ENCODE measurements around the gene NEO1.

Gene NEO1

GRCh38 chr15:73323374-73323955 is 271.2 kb downstream of the NEO1 start:
- TF ChIP-seq EZH2phosphoT487 (IDR thresholded peaks at IDR 0.05; ENCODE audit: borderline replicate concordance, low read length) = no peak
- no peak for TF ChIP-seq CTCF (IDR thresholded peaks at IDR 0.05; ENCODE audit: low read depth, low read length, poor library complexity, severe bottlenecking)

GRCh38 chr15:73323956-73324355 is 271.7 kb downstream of the NEO1 start:
- H4K20me1 ChIP-seq (ENCODE audit: control insufficient read depth, insufficient read depth, low read depth, low read length) = no peaks in the 10 kb centered on the region
- H3K4me3 ChIP-seq (ENCODE audit: low read length) = no peak overlapping the region
- no peaks in the 10 kb centered on the region for H3K4me1 ChIP-seq (ENCODE audit: control insufficient read depth, low read length)
- H3K27ac ChIP-seq (ENCODE audit: low read depth, low read length) = no peak overlapping the region
- H3K36me3 ChIP-seq (ENCODE audit: control insufficient read depth, low read length) = no peaks in the 10 kb centered on the region
- TF ChIP-seq EZH2phosphoT487 (IDR thresholded peaks at IDR 0.05; ENCODE audit: borderline replicate concordance, low read length) (no peak), CTCF (IDR thresholded peaks at IDR 0.05; ENCODE audit: low read depth, low read length, poor library complexity, severe bottlenecking) (no peak)
- no peaks in the 10 kb centered on the region for H3K9me2 ChIP-seq (replicated peaks; ENCODE audit: control insufficient read depth, low read length)
- no peaks in the 10 kb centered on the region for H3K79me2 ChIP-seq (ENCODE audit: control insufficient read depth, low read length)
- H3F3A ChIP-seq (ENCODE audit: control insufficient read depth, insufficient read depth) = no peaks in the 10 kb centered on the region
- H3K4me2 ChIP-seq (ENCODE audit: low read length) = no peak overlapping the region
- no peaks in the 10 kb centered on the region for H3K9me3 ChIP-seq (ENCODE audit: control insufficient read depth, insufficient read depth, low read length)
- no peaks in the 10 kb centered on the region for H3K27me3 ChIP-seq (ENCODE audit: control insufficient read depth, low read length)

More at GRCh38 chr15:73323374-73323955, 271.2 kb downstream of the NEO1 start:
- Histone ChIP-seq H3K27me3 (ENCODE audit: control insufficient read depth, low read length) (peaks cover 3% of the 10 kb centered on the region; the same call in 1 of the 2 replicates), H3K36me3 (ENCODE audit: control insufficient read depth, low read length) (no peaks in the 10 kb centered on the region), H3K4me1 (ENCODE audit: control insufficient read depth, low read length) (no peaks in the 10 kb centered on the region), H3K27ac (ENCODE audit: low read depth, low read length) (no peak overlapping the region), H3F3A (ENCODE audit: control insufficient read depth, insufficient read depth) (no peaks in the 10 kb centered on the region), H3K79me2 (ENCODE audit: control insufficient read depth, low read length) (no peaks in the 10 kb centered on the region), H3K4me3 (ENCODE audit: low read length) (no peak overlapping the region), H3K4me2 (ENCODE audit: low read length) (no peak overlapping the region), H4K20me1 (ENCODE audit: control insufficient read depth, insufficient read depth, low read depth, low read length) (no peaks in the 10 kb centered on the region), H3K9me3 (ENCODE audit: control insufficient read depth, insufficient read depth, low read length) (no peaks in the 10 kb centered on the region), H3K9me2 (replicated peaks; ENCODE audit: control insufficient read depth, low read length) (no peaks in the 10 kb centered on the region)

GRCh38 chr15:73324496-73325170 is 272.4 kb downstream of the NEO1 start:
- Histone ChIP-seq H3K4me1 (ENCODE audit: control insufficient read depth, low read length) (no peaks in the 10 kb centered on the region), H3K4me2 (ENCODE audit: low read length) (no peak overlapping the region), H3K36me3 (ENCODE audit: control insufficient read depth, low read length) (no peaks in the 10 kb centered on the region), H4K20me1 (ENCODE audit: control insufficient read depth, insufficient read depth, low read depth, low read length) (no peaks in the 10 kb centered on the region), H3K4me3 (ENCODE audit: low read length) (no peak overlapping the region), H3F3A (ENCODE audit: control insufficient read depth, insufficient read depth) (no peaks in the 10 kb centered on the region), H3K27ac (ENCODE audit: low read depth, low read length) (no peak overlapping the region), H3K9me2 (replicated peaks; ENCODE audit: control insufficient read depth, low read length) (no peaks in the 10 kb centered on the region), H3K27me3 (ENCODE audit: control insufficient read depth, low read length) (no peaks in the 10 kb centered on the region), H3K79me2 (ENCODE audit: control insufficient read depth, low read length) (no peaks in the 10 kb centered on the region), H3K9me3 (ENCODE audit: control insufficient read depth, insufficient read depth, low read length) (no peaks in the 10 kb centered on the region)
- TF ChIP-seq EZH2phosphoT487 (IDR thresholded peaks at IDR 0.05; ENCODE audit: borderline replicate concordance, low read length) (no peak), CTCF (IDR thresholded peaks at IDR 0.05; ENCODE audit: low read depth, low read length, poor library complexity, severe bottlenecking) (no peak)
